ENCODE measurements around the gene C6orf58.

Gene C6orf58

DNA sequence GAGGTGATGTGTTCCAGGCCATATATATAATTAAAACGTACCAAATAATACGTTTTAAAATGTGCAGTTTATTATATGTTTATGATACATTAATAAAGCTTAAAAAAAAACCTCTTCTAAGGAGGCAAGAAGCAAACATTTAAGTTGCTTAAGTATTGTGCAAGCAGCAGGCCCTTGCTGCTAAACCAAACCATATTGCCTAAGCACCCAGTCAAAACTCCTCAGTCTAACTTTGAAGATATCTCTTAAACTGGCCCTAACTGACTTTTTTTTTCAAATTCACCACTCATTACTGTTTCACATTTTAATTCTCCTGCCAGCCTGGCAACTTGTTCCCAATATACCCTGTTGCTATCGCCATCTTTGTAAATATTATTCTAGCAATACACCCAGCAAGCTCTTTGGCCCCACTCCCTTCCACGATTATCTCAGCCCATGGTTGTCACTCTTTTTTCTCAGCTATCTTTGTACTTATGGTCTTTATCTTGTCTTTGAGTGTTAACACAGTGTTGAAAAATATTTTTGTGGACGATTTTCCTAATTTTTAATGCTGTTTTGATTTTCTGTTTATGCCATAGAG lies 60.9 kb downstream of the C6orf58 start:
- no peaks in the 10 kb centered on the region for H3K36me3 Mint-ChIP-seq (ENCODE audit: low read depth)
- H3K27ac Mint-ChIP-seq: no peak overlapping the region
- no peak overlapping the region for H3K4me3 Mint-ChIP-seq
- no peaks in the 10 kb centered on the region for H3K4me1 Mint-ChIP-seq (ENCODE audit: low read depth)
- no peaks in the 10 kb centered on the region for H3K9me3 Mint-ChIP-seq
- peaks cover 4% of the 10 kb centered on the region for H3K27me3 Mint-ChIP-seq
